ENCODE measurements around the gene ACTN1.

The ACTN1 gene

GRCh38 chr14:68934066-68934465 is 45.0 kb downstream of the ACTN1 start:
- Histone ChIP-seq H3K18ac (ENCODE audit: low read length) (no peak overlapping the region), H3K9ac (ENCODE audit: low read length) (no peak overlapping the region), H3K4me3 (ENCODE audit: low read depth, low read length) (no peak overlapping the region), H3K4ac (ENCODE audit: low read depth, low read length) (peak overlapping the region; percentile 37), H4K8ac (ENCODE audit: low read depth, low read length) (no peak overlapping the region), H3K27me3 (ENCODE audit: insufficient read depth, low read length) (no peaks in the 10 kb centered on the region), H4K12ac (ENCODE audit: low read depth, low read length) (no peak overlapping the region), H2AFZ (ENCODE audit: insufficient read depth, low read length, poor library complexity) (no peak overlapping the region), H3K27ac (ENCODE audit: low read depth, low read length) (no peak overlapping the region), H2BK12ac (ENCODE audit: low read length) (no peak overlapping the region), H3K9me3 (ENCODE audit: insufficient read depth, low read depth, low read length) (no peaks in the 10 kb centered on the region), H3K79me1 (ENCODE audit: low read length) (peaks cover 12% of the 10 kb centered on the region), H3K4me1 (ENCODE audit: control insufficient read depth in 1 of 2, insufficient read depth in 2 of 2, low read length in 2 of 2) (peaks cover 30 to 37% of the 10 kb centered on the region in 2 experiments), H2BK120ac (ENCODE audit: insufficient read depth, low read length, poor library complexity) (no peak overlapping the region), H3K36me3 (ENCODE audit: control insufficient read depth in 1 of 2, insufficient read depth in 2 of 2, low read length in 2 of 2) (peaks cover 10 to 42% of the 10 kb centered on the region in 2 experiments), H3K4me2 (ENCODE audit: low read length) (no peak overlapping the region), H2AK5ac (ENCODE audit: low read length) (no peak overlapping the region), H3K14ac (ENCODE audit: low read length) (no peak overlapping the region), H3K79me2 (ENCODE audit: control insufficient read depth, insufficient read depth, low read length, poor library complexity) (peaks cover 55% of the 10 kb centered on the region), H2BK5ac (ENCODE audit: low read depth, low read length, poor library complexity) (no peak overlapping the region), H4K91ac (ENCODE audit: low read depth, low read length) (no peak overlapping the region), H3K23ac (ENCODE audit: low read length) (no peak overlapping the region)
- no peak for DNase-seq
- WGBS (ENCODE audit: extremely low coverage, insufficient coverage, insufficient read length) = no CpG with 5 or more reads among the region's 9 CpGs

GRCh38 chr14:68932686-68933085 is 46.4 kb downstream of the ACTN1 start:
- no peak overlapping the region for H2BK5ac ChIP-seq (ENCODE audit: low read depth, low read length, poor library complexity)
- H2BK120ac ChIP-seq (ENCODE audit: insufficient read depth, low read length, poor library complexity) = no peak overlapping the region
- H3K4me2 ChIP-seq (ENCODE audit: low read length) = no peak overlapping the region
- no peak overlapping the region for H3K4me3 ChIP-seq (ENCODE audit: low read depth, low read length)
- no peak overlapping the region for H4K91ac ChIP-seq (ENCODE audit: low read depth, low read length)
- DNase-seq = no peak
- no peak overlapping the region for H2AK5ac ChIP-seq (ENCODE audit: low read length)
- no peaks in the 10 kb centered on the region for H3K9me3 ChIP-seq (ENCODE audit: insufficient read depth, low read depth, low read length)
- H3K14ac ChIP-seq (ENCODE audit: low read length) = no peak overlapping the region
- H2BK12ac ChIP-seq (ENCODE audit: low read length) = no peak overlapping the region
- H3K23ac ChIP-seq (ENCODE audit: low read length) = no peak overlapping the region
- H3K27me3 ChIP-seq (ENCODE audit: insufficient read depth, low read length) = no peaks in the 10 kb centered on the region
- H3K18ac ChIP-seq (ENCODE audit: low read length) = no peak overlapping the region
- peaks cover 12 to 45% of the 10 kb centered on the region in 2 experiments for H3K36me3 ChIP-seq (ENCODE audit: control insufficient read depth in 1 of 2, insufficient read depth in 2 of 2, low read length in 2 of 2)
- WGBS (ENCODE audit: extremely low coverage, insufficient coverage, insufficient read length) = no CpG with 5 or more reads among the region's 5 CpGs
- peak overlapping the region; percentile 30 for H3K4ac ChIP-seq (ENCODE audit: low read depth, low read length)
- H4K12ac ChIP-seq (ENCODE audit: low read depth, low read length) = no peak overlapping the region
- H4K8ac ChIP-seq (ENCODE audit: low read depth, low read length) = no peak overlapping the region
- peaks cover 4% of the 10 kb centered on the region for H3K79me1 ChIP-seq (ENCODE audit: low read length)
- no peak overlapping the region for H2AFZ ChIP-seq (ENCODE audit: insufficient read depth, low read length, poor library complexity)
- H3K79me2 ChIP-seq (ENCODE audit: control insufficient read depth, insufficient read depth, low read length, poor library complexity) = peaks cover 52% of the 10 kb centered on the region
- peaks cover 18 to 29% of the 10 kb centered on the region in 2 experiments for H3K4me1 ChIP-seq (ENCODE audit: control insufficient read depth in 1 of 2, insufficient read depth in 2 of 2, low read length in 2 of 2)
- no peak overlapping the region for H3K9ac ChIP-seq (ENCODE audit: low read length)
- no peak overlapping the region for H3K27ac ChIP-seq (ENCODE audit: low read depth, low read length)

- H3K9ac ChIP-seq (ENCODE audit: low read length) = no peak overlapping the region
- no peak overlapping the region for H3K4me2 ChIP-seq (ENCODE audit: low read length)
- H2AK5ac ChIP-seq (ENCODE audit: low read length) = no peak overlapping the region
Observed at GRCh38 chr14:68932231-68932630, 46.9 kb downstream of the ACTN1 start.

GRCh38 chr14:68931474-68932051 is 47.5 kb downstream of the ACTN1 start:
- H4K12ac ChIP-seq (ENCODE audit: low read depth, low read length) = no peak overlapping the region
- no peak overlapping the region for H3K4me2 ChIP-seq (ENCODE audit: low read length)
- H2AK5ac ChIP-seq (ENCODE audit: low read length) = no peak overlapping the region
- H4K91ac ChIP-seq (ENCODE audit: low read depth, low read length) = no peak overlapping the region
- no peak for DNase-seq
- H3K27ac ChIP-seq (ENCODE audit: low read depth, low read length) = no peak overlapping the region
- H3K9me3 ChIP-seq (ENCODE audit: insufficient read depth, low read depth, low read length) = no peaks in the 10 kb centered on the region
- H3K9ac ChIP-seq (ENCODE audit: low read length) = peak overlapping the region; percentile 16
- WGBS (ENCODE audit: extremely low coverage, insufficient coverage, insufficient read length) = no CpG with 5 or more reads among the region's 5 CpGs
- no peak overlapping the region for H3K18ac ChIP-seq (ENCODE audit: low read length)
- no peaks in the 10 kb centered on the region for H3K27me3 ChIP-seq (ENCODE audit: insufficient read depth, low read length)
- H2BK120ac ChIP-seq (ENCODE audit: insufficient read depth, low read length, poor library complexity) = no peak overlapping the region
- H3K4ac ChIP-seq (ENCODE audit: low read depth, low read length) = peak overlapping the region; percentile 81
- H3K23ac ChIP-seq (ENCODE audit: low read length) = no peak overlapping the region
- H2AFZ ChIP-seq (ENCODE audit: insufficient read depth, low read length, poor library complexity) = no peak overlapping the region
- peaks cover 52% of the 10 kb centered on the region for H3K79me2 ChIP-seq (ENCODE audit: control insufficient read depth, insufficient read depth, low read length, poor library complexity)
- H3K4me3 ChIP-seq (ENCODE audit: low read depth, low read length) = no peak overlapping the region
- H3K4me1 ChIP-seq (ENCODE audit: control insufficient read depth in 1 of 2, insufficient read depth in 2 of 2, low read length in 2 of 2) = peaks cover 15 to 26% of the 10 kb centered on the region in 2 experiments
- no peak overlapping the region for H4K8ac ChIP-seq (ENCODE audit: low read depth, low read length)
- H3K36me3 ChIP-seq (ENCODE audit: control insufficient read depth in 1 of 2, insufficient read depth in 2 of 2, low read length in 2 of 2) = peaks cover 16 to 39% of the 10 kb centered on the region in 2 experiments
- H3K79me1 ChIP-seq (ENCODE audit: low read length) = peaks cover 2% of the 10 kb centered on the region
- H3K14ac ChIP-seq (ENCODE audit: low read length) = no peak overlapping the region
- no peak overlapping the region for H2BK12ac ChIP-seq (ENCODE audit: low read length)
- H2BK5ac ChIP-seq (ENCODE audit: low read depth, low read length, poor library complexity) = no peak overlapping the region

More at GRCh38 chr14:68932231-68932630, 46.9 kb downstream of the ACTN1 start:
- Histone ChIP-seq H3K9me3 (ENCODE audit: insufficient read depth, low read depth, low read length) (no peaks in the 10 kb centered on the region), H3K18ac (ENCODE audit: low read length) (no peak overlapping the region), H3K27me3 (ENCODE audit: insufficient read depth, low read length) (no peaks in the 10 kb centered on the region), H2BK5ac (ENCODE audit: low read depth, low read length, poor library complexity) (no peak overlapping the region), H3K79me2 (ENCODE audit: control insufficient read depth, insufficient read depth, low read length, poor library complexity) (peaks cover 52% of the 10 kb centered on the region), H3K23ac (ENCODE audit: low read length) (no peak overlapping the region), H2AFZ (ENCODE audit: insufficient read depth, low read length, poor library complexity) (no peak overlapping the region), H3K27ac (ENCODE audit: low read depth, low read length) (no peak overlapping the region), H3K14ac (ENCODE audit: low read length) (no peak overlapping the region), H3K4ac (ENCODE audit: low read depth, low read length) (peak overlapping the region; percentile 61), H3K4me1 (ENCODE audit: control insufficient read depth in 1 of 2, insufficient read depth in 2 of 2, low read length in 2 of 2) (peaks cover 16 to 28% of the 10 kb centered on the region in 2 experiments), H4K8ac (ENCODE audit: low read depth, low read length) (no peak overlapping the region), H4K12ac (ENCODE audit: low read depth, low read length) (no peak overlapping the region), H3K79me1 (ENCODE audit: low read length) (peaks cover 2% of the 10 kb centered on the region), H2BK120ac (ENCODE audit: insufficient read depth, low read length, poor library complexity) (no peak overlapping the region), H3K4me3 (ENCODE audit: low read depth, low read length) (no peak overlapping the region), H3K36me3 (ENCODE audit: control insufficient read depth in 1 of 2, insufficient read depth in 2 of 2, low read length in 2 of 2) (peaks cover 15 to 43% of the 10 kb centered on the region in 2 experiments), H2BK12ac (ENCODE audit: low read length) (no peak overlapping the region), H4K91ac (ENCODE audit: low read depth, low read length) (no peak overlapping the region)
- DNase-seq = no peak
- WGBS (ENCODE audit: extremely low coverage, insufficient coverage, insufficient read length) = no CpG with 5 or more reads among the region's 4 CpGs
